Activated naive CD4-positive, alpha-beta T cell treated with anti-CD3 and anti-CD28 coated beads, Interleukin-2, amount 10 ng/mL, durations not matched to agents 7 days and 5 days (primary cell): ENCODE data around the gene TNXB.

Experiments used
- CTCF ChIA-PET: fragments of 350-600 bp; sonication (Branson Sonifier 250); formaldehyde crosslinking; loops from one replicate; lab custom pipeline; 2021; ENCODE audit warnings: antibody characterized with exemption; lab: Charles Lee
- DNase-seq: peaks from one replicate; pipeline ENCODE4 v3.0.0-alpha.2; 2020
- H3K27ac Mint-ChIP-seq: one replicate; pipeline ENCODE4 v1.8.0; 2021; ENCODE audit warnings: mild to moderate bottlenecking, moderate library complexity, mixed read lengths
- H3K27me3 Mint-ChIP-seq: one replicate; pipeline ENCODE4 v1.8.0; 2021; ENCODE audit warnings: mild to moderate bottlenecking, mixed read lengths
- H3K36me3 Mint-ChIP-seq: one replicate; pipeline ENCODE4 v1.8.0; 2021; ENCODE audit warnings: mixed read lengths
- H3K4me1 Mint-ChIP-seq: one replicate; pipeline ENCODE4 v1.8.0; 2021; ENCODE audit warnings: mixed read lengths
- H3K4me3 Mint-ChIP-seq: one replicate; pipeline ENCODE4 v1.8.0; 2021; ENCODE audit warnings: mild to moderate bottlenecking, moderate library complexity, mixed read lengths
- H3K9me3 Mint-ChIP-seq: one replicate; pipeline ENCODE4 v1.8.0; 2021; ENCODE audit warnings: mixed read lengths

TNXB gene

DNA sequence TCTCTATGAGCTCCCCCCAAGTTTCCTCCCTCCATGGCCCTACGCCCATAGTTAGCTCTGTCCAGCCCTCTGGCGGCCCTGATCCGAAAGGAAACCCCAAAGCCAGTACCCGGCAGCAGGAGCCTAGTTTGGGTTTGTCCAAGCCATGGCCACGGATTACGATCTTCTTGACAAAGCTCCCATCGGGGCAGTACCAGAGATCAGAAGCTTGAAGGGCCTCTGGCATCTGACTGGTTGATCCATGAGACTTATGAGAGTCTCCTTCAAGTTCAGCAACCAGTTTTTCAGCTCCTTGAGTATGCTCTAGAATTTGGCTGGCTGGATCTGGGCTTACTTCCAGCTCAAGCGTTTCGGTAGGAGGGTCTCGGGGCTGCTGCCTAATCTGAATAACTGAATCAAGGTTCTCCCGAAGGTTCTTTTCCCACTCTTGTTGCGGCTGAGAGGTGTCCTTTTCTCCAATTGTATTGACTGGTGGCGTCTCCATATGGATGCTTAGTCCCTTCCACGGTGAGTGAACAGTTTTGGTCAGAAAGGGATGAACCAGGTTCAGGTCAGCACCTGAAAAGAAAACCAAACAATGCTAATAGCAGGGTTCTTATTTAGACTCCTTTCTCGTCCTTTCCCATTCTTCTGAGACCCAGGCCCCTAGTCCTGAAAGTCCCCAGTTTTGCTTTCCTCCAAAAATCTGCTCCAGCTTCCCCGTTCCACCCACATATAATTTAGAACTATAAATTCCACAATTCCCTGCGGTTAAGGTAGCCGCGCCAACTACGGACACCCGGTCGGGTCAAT, 20.4 kb upstream of the TNXB start:
- peak overlapping the region; percentile 95 for H3K27ac Mint-ChIP-seq
- peaks cover 46% of the 10 kb centered on the region for H3K4me1 Mint-ChIP-seq
- peaks cover 18% of the 10 kb centered on the region for H3K27me3 Mint-ChIP-seq
- H3K9me3 Mint-ChIP-seq = no peaks in the 10 kb centered on the region
- peak overlapping the region; percentile 96 for H3K4me3 Mint-ChIP-seq
- CTCF ChIA-PET = interaction anchor here (0.7 to 3.7 kb wide), 5 partner anchors 9 to 66 kb away, joined by 3 to 25 read pairs (median 4); partner anchors contain the start of gene GPSM3
- peaks cover 27% of the 10 kb centered on the region for H3K36me3 Mint-ChIP-seq
- DNase-seq = no peak

DNA sequence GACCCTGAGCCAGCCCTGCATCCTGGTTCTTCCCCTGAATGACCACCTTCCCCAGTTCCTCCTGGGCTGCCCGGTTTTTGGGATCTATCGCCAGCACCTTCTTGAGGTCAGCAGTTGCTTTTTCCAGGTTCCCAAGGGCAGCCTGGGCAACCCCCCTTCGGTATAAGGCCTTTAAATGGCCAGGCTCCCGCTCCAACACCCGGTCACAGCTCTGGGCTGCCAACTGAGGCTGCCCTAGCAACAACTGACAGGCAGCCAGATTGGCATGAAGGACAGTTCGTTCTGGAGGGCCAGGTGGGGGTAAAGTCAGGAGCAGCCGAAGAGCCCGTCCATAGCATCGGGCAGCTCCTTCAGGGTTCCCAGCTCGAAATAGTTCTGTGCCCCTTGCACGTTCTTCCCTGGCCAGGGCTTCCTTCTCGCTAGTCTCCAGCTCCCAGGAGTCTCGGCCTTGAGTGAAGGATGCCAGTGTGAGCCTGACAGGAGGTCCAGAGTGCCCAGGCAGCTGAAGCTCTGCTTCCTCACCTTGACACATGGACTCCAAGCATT, 19.7 kb upstream of the TNXB start:
- Mint-ChIP-seq H3K4me1 (peaks cover 50% of the 10 kb centered on the region), H3K27ac (peak overlapping the region; percentile 95), H3K27me3 (peaks cover 12% of the 10 kb centered on the region), H3K9me3 (no peaks in the 10 kb centered on the region), H3K4me3 (peak overlapping the region; percentile 99), H3K36me3 (peaks cover 33% of the 10 kb centered on the region)
- DNase-seq = no peak
- CTCF ChIA-PET = interaction anchor here (0.7 to 3.7 kb wide), 4 partner anchors 11 to 67 kb away, joined by 3 to 25 read pairs (median 4); partner anchors contain the start of gene GPSM3

DNA sequence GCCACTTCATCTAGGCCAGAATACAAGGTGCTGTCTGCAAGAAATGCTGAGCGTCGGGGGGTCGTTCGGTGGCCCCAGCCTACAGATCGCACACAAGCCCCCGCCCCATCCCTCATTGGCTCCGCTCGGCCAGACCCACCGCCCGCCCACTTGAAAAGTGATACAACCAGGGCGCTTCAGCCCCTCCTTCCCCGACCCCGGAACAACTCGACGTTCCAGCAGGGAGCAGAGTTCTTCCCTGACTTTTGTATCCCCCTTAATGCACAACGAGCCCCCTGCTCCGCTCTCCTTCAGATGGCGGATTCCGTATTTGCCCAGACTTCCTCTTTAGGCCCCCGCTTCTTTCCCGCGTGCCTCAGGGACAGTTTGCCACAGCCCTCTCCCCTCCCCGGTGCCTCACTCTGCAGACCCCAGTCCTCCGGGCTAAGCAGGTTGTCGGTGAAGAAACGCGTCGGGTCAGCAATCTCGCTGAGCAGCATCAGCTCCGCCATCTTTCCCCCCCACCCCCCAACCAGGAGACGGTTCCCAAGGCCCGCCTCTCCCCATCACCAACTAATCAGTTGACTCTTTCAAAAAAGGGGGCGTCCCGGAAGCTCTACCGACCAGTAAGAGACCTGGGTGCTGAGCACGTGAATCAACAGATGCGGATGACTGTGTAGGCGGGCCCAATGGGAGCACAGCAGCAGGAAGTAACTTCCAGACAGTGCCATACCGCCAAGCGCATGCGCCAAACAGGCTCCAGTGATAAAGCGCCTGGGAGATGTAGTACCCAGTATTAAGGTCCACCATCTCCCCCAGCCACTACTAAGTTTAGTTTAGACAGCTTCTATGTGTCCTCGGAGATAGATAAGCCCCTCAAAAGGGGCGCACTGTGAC, 18.8 kb upstream of the TNXB start, which contains the start of gene ATF6B:
Gene ATF6B, minus strand, starts transcription at position 530 of the 876 bp plus-strand sequence. Its CDS starts 39 bp downstream, at position 491.
- Mint-ChIP-seq H3K4me3 (peak within 1 kb of the TSS; percentile 99), H3K27me3 (peaks cover 11% of the 10 kb centered on the region), H3K36me3 (peaks cover 40% of the 10 kb centered on the region), H3K9me3 (no peaks in the 10 kb centered on the region), H3K27ac (peak within 1 kb of the TSS; percentile 95), H3K4me1 (peaks cover 50% of the 10 kb centered on the region)
- CTCF ChIA-PET = interaction anchor here (1.3 to 3.7 kb wide), 3 partner anchors 10 to 65 kb away, joined by 3 to 25 read pairs (median 5); partner anchors contain the start of gene GPSM3
- DNase-seq = peak; percentile 99

DNA sequence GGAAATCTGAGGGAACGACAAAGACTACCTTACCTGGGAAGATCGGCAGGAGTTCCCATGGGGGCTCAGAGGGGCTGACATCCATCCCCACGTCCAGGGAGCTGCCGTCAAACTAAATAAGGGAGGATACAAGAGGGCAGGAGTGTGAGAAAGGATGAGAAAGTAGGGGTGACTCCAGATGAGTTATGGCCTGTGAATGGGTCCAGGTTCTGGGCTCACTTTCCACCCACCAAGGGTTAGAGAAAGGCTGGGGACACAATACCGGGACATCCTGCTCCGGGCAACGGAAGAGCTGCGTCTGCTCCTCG, 18.2 kb upstream of the TNXB start:
- H3K4me3 Mint-ChIP-seq = peak overlapping the region; percentile 99
- H3K27ac Mint-ChIP-seq = peak overlapping the region; percentile 95
- no peak for DNase-seq
- H3K36me3 Mint-ChIP-seq = peaks cover 41% of the 10 kb centered on the region
- no peaks in the 10 kb centered on the region for H3K9me3 Mint-ChIP-seq
- H3K27me3 Mint-ChIP-seq = peaks cover 11% of the 10 kb centered on the region
- peaks cover 50% of the 10 kb centered on the region for H3K4me1 Mint-ChIP-seq
- CTCF ChIA-PET = interaction anchor here (1.3 to 3.7 kb wide), 2 partner anchors 9 to 13 kb away, joined by 3 to 25 read pairs; no protein-coding TSS in a partner anchor

DNA sequence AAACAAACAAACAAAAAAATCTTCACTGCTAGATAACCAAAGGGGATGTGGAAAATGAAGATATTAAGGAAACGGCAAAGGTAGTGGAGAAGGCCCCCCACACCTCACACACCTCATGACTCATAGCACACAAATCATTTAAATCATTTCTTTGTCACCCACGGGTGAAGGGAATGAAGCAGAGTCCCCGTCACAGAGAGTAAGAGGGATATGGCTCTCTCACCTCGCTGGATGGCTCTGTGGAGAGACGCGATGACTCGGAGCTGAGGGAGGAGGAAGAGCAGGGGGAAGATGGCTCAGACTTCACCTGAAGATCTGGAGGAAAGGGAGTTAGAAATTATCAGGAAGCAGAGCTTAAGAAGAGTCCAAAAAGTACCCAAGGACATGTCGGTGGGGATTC, 17.7 kb upstream of the TNXB start:
- peak overlapping the region; percentile 95 for H3K27ac Mint-ChIP-seq
- H3K27me3 Mint-ChIP-seq = peaks cover 11% of the 10 kb centered on the region
- CTCF ChIA-PET = interaction anchor here (3.7 kb wide), 1 partner anchor 9 kb away, joined by 25 read pairs; no protein-coding TSS in a partner anchor
- H3K9me3 Mint-ChIP-seq = no peaks in the 10 kb centered on the region
- H3K4me3 Mint-ChIP-seq = peak overlapping the region; percentile 99
- no peak for DNase-seq
- H3K4me1 Mint-ChIP-seq = peaks cover 50% of the 10 kb centered on the region
- peaks cover 45% of the 10 kb centered on the region for H3K36me3 Mint-ChIP-seq

DNA sequence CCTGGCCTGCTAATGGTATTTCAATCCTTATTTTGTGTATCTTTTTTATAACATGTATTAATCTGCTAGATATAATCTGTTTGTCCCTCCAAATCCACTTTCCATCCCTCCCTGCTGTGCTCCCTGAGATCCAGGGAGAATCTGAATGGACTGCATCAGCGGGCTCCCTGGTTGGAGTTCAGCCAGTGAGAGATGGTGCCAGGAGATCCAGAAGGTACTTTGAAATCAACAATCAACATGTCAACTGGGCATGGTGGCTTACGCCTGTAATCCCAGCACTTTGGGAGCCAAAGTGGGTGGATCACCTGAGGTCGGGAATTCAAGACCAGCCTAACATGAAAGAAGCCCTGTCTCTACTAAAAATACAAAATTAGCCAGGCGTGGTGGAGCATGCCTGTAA, 14.5 kb upstream of the TNXB start:
- CTCF ChIA-PET = interaction anchor here (1.5 kb wide), 1 partner anchor 9 kb away, joined by 5 read pairs; no protein-coding TSS in a partner anchor
- peaks cover 64% of the 10 kb centered on the region for H3K36me3 Mint-ChIP-seq
- no peak overlapping the region for H3K4me3 Mint-ChIP-seq

DNA sequence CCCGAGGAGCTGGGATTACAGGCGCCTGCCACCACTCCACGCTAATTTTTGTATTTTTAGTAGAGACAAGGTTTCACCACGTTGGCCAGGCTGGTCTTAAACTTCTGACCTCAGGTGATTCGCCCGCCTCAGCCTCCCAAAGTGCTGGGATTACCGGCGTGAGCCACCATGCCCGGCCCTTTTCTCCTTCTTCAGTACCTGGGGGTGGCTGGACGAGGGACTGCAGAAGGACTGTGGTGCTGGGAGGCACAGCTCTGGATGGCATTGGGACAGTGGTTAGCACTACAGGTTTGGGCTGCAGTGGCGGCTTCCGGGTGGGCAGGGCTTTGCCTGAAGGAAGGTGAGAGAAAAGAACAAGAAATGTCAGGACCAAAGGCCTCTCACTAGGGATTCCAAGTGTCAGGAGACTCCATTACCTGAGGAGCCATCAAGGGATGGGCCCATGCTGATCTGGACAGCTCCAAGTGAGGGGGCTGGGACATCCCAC, 11.5 kb upstream of the TNXB start:
- H3K27ac Mint-ChIP-seq = no peak overlapping the region
- no peaks in the 10 kb centered on the region for H3K27me3 Mint-ChIP-seq
- CTCF ChIA-PET = interaction anchor here (1.2 to 1.6 kb wide), 2 partner anchors 28 to 34 kb away, joined by 3 to 4 read pairs; no protein-coding TSS in a partner anchor
- no peak for DNase-seq
- no peaks in the 10 kb centered on the region for H3K9me3 Mint-ChIP-seq
- no peak overlapping the region for H3K4me3 Mint-ChIP-seq
- H3K4me1 Mint-ChIP-seq = peaks cover 12% of the 10 kb centered on the region
- peaks cover 59% of the 10 kb centered on the region for H3K36me3 Mint-ChIP-seq

More for the DNA sequence above, 14.5 kb upstream of the TNXB start:
- Mint-ChIP-seq H3K9me3 (no peaks in the 10 kb centered on the region), H3K27me3 (no peaks in the 10 kb centered on the region), H3K4me1 (peaks cover 41% of the 10 kb centered on the region), H3K27ac (no peak overlapping the region)
- DNase-seq = no peak

DNA sequence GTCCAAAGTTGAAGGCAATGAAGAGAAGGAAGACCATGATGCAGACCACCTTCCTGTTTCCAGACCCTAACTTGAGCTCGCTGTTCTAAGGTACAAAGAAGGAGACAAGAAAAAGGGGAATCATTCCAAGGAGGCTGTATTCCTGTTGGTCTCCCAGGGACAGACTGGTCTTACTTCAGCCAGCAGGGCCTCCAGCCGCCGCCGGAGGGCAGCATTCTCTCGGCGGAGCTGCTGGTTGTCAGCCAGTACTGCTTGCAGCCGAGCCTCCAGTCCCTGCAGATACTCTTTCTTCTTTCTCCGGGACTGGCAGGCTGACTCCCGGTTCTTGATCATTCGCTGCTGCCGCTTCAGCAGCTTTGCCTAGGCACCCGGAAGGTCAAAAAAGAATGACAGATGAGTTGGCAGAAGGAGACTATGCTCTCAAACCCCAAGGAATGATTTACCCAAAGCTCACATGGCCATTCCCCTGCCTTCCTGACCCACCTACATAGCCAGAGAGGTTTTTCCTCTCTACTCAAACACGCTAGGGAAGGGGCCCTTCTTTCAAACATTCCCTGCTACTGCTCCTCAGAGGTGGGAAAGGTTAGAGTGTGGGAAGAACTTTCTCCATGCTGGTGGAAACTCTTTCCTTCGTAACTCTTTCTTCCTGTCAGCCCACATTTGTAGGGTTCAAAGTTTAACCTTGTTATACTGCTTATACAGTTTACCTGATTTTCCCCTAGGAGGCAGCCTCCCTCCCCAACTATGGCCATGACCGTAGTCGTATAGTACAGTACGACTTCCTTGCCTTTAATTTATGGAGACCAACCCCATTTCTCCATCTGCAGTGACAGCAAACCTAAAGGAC, 9.9 kb upstream of the TNXB start:
- no peaks in the 10 kb centered on the region for H3K9me3 Mint-ChIP-seq
- no peak overlapping the region for H3K4me3 Mint-ChIP-seq
- DNase-seq = peak; percentile 83
- H3K4me1 Mint-ChIP-seq = peaks cover 8% of the 10 kb centered on the region
- H3K27ac Mint-ChIP-seq = no peak overlapping the region
- no peaks in the 10 kb centered on the region for H3K27me3 Mint-ChIP-seq
- CTCF ChIA-PET = interaction anchor here (0.7 to 2.7 kb wide), 14 partner anchors 8 to 105 kb away, joined by 3 to 25 read pairs (median 4); partner anchors contain the start of genes ATF6B, FKBPL, NOTCH4 and PRRT1
- H3K36me3 Mint-ChIP-seq = peaks cover 59% of the 10 kb centered on the region

DNA sequence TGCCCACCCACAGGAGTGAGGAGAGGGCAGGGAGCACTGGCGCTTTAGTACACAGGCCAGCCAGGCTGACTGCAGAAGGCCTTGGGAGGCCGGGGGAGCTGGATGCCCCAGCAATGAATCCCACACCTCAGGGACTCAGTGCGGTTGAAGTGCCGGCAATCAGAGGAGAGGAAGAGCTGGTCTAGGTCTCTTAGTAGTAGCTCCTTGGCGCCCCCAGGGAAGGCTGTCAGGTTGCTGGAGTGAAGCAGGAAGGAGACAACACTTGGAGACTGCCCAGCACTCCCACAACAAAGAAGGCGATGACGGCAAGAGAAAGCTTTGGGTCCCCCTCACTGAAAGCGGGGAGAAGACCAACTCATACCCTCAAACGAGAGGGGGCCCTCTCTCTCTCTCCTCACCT, 8.3 kb upstream of the TNXB start:
- H3K27me3 Mint-ChIP-seq = no peaks in the 10 kb centered on the region
- peak overlapping the region; percentile 58 for H3K27ac Mint-ChIP-seq
- no peak overlapping the region for H3K4me3 Mint-ChIP-seq
- H3K4me1 Mint-ChIP-seq = peaks cover 8% of the 10 kb centered on the region
- H3K36me3 Mint-ChIP-seq = peaks cover 54% of the 10 kb centered on the region
- CTCF ChIA-PET = interaction anchor here (0.8 to 2.7 kb wide), 8 partner anchors 10 to 297 kb away, joined by 3 to 25 read pairs (median 3); partner anchors contain the start of genes ATF6B and FKBPL
- H3K9me3 Mint-ChIP-seq = no peaks in the 10 kb centered on the region
- no peak for DNase-seq

DNA sequence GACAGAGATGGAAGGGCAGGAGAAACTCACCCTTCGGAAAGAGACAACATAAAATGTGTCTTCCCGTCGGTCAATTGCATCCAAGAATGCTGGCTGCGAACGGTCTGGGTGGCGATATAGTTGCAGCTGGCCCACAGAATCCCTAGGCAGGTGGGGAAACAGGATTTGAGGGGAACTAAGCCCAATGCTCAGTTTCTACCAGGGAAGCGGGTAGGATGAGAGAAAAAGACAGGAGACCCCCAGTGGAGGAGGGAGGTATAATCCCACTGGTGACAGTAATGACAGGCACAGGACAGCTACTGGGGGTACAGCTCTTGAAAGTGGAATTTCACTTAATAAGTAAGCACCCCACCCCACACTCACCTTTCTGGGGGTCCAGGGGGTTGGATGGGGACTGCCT, 7.5 kb upstream of the TNXB start:
- no peaks in the 10 kb centered on the region for H3K27me3 Mint-ChIP-seq
- H3K36me3 Mint-ChIP-seq = peaks cover 48% of the 10 kb centered on the region
- no peak overlapping the region for H3K27ac Mint-ChIP-seq
- no peaks in the 10 kb centered on the region for H3K9me3 Mint-ChIP-seq
- H3K4me3 Mint-ChIP-seq = no peak overlapping the region
- no peak for DNase-seq
- peaks cover 8% of the 10 kb centered on the region for H3K4me1 Mint-ChIP-seq
- CTCF ChIA-PET = interaction anchor here (1.2 to 2.7 kb wide), 3 partner anchors 12 to 79 kb away, joined by 3 to 25 read pairs (median 6); partner anchors contain the start of genes ATF6B and FKBPL

DNA sequence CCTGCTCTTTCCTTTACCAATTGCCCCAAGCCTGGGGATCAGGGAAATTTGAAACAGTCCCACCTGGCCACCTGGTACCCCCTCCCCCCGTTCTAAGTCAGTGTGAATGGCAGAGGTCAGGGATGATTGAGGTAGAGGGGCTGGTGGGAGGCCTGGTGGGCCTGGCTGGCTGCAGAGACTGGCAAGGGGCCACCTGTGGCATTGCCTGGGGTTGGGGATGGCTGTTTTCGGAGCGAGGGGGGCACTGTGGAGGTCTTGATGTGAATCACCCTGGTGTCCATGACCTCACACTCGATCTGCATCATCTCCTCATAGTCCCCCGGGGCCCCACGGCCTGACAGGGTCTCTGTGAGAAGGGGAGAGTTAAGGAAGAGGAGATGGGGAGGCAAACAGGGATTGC, 6.5 kb upstream of the TNXB start:
- CTCF ChIA-PET = interaction anchor here (1.9 kb wide), 1 partner anchor 9 kb away, joined by 5 read pairs; no protein-coding TSS in a partner anchor
- H3K36me3 Mint-ChIP-seq = peaks cover 42% of the 10 kb centered on the region
- no peak overlapping the region for H3K27ac Mint-ChIP-seq
- no peaks in the 10 kb centered on the region for H3K27me3 Mint-ChIP-seq
- H3K4me1 Mint-ChIP-seq = peaks cover 8% of the 10 kb centered on the region
- no peak overlapping the region for H3K4me3 Mint-ChIP-seq
- H3K9me3 Mint-ChIP-seq = no peaks in the 10 kb centered on the region
- no peak for DNase-seq

DNA sequence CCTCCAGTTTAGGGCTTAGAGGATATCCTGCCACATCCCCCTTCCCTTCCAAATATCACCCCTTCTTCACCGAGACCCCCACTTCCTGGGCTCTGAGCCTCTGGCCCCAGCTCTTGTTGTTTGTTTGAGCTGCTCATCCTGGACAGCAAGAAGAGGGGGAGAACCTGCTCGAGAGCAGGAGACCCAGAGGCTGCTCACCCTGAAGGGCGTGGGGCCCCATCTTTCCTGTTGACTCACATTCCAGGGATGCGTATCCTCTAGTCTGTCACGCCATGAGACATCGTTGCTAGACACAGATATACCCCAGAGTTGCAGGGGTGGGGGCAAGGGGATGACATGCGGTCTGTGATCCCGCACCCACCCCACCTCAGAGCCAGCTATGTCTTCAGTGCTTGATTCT, 5.7 kb upstream of the TNXB start:
- Mint-ChIP-seq H3K27me3 (peaks cover 5% of the 10 kb centered on the region), H3K4me1 (peaks cover 8% of the 10 kb centered on the region), H3K4me3 (no peak overlapping the region), H3K9me3 (no peaks in the 10 kb centered on the region), H3K36me3 (peaks cover 39% of the 10 kb centered on the region), H3K27ac (no peak overlapping the region)
- DNase-seq = no peak
- CTCF ChIA-PET = interaction anchor here (1.9 kb wide), 1 partner anchor 10 kb away, joined by 5 read pairs; no protein-coding TSS in a partner anchor
